Activated T-helper 9 cell treated with anti-CD3 and anti-CD28 coated beads, Interleukin-2, amount 50 U/mL, for 16 hours (primary cell): Measurements from ENCODE around the gene ZCCHC8.
"Not testable (repeated sequence)": the region's sequence is repeated elsewhere in the genome, so short reads cannot be mapped to it uniquely, and the experiment has no call there.

Experiments used
- DNase-seq: peaks from one replicate; pipeline ENCODE4 v3.0.0-alpha.2; 2020; ENCODE audit warnings: low read depth

Gene ZCCHC8

GRCh38 chr12:122471324-122472226 lies 29.2 kb downstream of the ZCCHC8 start:
- DNase-seq, result no peak

DNA sequence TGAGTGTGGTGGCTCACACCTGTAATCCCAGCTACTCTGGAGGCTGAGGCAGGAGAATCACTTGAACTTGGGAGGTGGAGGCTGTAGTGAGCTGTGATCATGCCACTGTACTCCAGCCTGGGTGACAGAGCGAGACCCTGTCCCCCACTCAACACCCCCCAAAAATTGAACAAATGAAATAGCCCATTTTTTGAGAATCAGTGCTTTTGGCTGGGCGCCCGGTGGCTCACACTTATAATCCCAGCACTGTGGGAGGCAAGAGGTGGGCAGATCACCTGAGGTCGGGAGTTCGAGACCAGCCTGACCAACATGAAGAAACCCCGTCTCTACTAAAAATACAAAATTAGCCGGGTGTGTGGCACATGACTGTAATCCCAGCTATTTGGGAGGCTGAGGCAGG lies 30.2 kb downstream of the ZCCHC8 start:
- not testable (repeated sequence) for DNase-seq

DNA sequence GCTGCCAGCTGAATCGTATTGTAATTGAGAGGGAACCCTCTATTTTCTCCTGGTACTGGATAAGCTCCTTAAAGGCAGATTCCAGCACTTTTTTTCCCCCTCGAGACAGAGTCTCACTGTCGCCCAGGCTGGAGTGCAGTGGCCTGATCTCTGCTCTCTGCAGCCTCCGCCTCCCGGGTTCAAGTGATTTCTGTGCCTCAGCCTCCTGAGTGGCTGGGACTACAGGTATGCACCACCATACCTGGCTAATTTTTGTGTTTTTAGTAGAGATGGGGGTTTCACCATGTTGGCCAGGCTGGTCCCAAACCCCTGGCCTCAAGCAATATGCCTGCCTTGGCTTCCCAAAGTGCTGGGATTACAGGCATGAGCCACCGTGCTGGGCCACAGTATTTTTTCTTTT lies 30.9 kb downstream of the ZCCHC8 start:
- DNase-seq, result not testable (repeated sequence)

DNA sequence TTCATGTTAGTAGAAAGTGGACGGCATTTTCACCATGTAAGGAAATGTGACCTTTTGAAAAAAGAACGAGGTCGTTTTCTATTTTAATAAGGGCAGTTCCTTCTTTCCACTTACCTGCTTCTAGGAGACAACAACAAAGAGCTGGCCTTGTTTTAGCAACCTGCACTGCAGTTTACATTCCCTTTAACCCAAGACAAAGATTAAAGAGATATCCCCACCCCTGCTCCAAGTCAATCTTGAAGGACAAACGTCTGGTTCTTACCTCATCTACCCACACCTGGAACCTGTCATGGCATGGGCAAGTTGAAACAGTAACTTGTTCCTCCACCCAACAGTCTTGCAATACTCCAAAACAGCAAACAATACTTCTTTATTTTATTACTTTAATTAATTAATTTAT lies 32.7 kb downstream of the ZCCHC8 start:
- no peak for DNase-seq

DNA sequence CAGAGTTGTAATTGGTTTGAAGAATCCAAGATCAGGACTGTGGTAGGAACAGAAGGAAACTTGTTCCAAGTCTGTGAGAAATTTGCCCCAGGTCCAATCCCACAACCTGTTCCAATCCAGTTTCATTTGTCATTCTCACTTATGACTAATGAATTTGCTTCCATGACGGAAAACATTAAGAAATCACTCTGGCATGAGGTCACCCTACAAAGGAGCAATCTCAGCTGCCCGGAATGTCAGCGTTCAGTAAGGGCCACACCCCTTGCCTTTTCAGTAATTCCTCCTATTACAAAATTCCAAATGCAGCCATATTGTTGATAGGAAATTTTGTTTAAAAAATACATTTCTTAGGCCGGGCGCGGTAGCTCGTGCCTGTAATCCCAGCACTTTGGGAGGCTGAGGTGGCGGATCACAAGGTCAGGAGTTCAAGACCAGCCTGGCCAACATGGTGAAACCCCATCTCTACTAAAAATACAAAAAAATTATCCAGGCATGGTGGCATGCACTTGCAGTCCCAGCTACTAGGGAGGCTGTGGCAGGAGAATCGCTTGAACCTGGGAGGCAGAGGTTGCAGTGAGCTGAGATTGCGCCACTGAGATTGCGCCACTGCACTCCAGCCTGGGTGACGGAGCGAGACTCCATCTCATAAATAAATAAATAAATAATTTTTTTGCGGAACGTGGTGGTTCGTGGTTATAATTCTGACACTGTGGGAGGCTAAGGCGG lies 36.3 kb downstream of the ZCCHC8 start:
- DNase-seq, result not testable (repeated sequence)

DNA sequence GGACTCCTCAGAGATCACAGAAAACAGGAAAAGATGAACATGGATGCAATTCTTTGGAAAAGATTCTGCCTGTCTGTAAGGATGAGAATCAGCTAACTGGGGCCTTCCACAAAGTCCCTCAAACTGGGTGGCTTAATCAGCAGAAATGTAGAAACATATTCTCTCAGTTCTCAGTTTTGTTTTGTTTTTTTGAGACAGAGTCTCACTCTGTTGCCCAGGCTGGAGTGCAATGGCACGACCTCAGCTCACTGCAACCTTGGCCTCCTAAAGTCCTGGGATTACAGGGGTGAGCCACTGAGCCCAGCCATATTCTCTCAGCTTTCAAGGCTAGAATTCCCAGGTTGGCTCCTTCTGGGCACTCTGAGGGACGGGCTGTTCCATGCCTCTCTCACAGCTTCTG lies 40.1 kb downstream of the ZCCHC8 start:
- no peak for DNase-seq

DNA sequence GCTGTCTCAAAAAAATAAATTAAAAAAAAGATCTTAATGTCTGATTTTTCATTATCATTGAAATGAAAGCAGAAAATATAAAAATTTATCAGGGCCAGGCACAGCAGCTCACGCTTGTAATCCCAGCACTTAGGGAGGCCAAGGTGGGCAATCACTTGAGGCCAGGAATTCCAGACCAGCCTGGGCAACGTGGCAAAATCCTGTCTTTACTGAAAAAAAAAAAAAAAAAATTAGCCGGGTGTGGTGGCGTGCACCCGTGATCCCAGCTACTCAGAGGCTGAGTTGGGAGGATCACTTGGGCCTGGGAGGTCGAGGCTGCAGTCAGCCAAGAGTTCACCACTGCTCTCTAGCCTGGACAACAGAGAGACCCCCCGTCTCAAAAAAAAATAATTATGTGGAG lies 40.7 kb downstream of the ZCCHC8 start:
- no peak for DNase-seq

DNA sequence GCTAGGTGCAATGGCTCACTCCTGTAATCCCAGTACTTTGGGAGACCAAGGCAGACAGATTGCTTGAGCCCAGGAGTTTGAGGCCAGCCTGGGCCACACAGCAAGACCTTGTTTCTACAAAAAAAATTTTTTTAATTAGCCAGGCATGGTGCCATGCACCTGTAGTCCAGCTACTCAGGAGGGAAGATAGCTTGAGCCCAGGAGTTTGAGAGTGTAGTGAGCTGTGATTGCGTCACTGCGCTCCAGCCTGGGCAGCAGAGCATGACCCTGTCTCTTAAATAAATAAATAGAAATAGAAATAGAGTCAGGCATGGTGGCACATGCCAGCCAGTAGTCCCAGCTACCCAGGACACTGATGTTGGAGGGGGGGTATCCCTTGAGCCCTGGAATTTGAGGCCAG lies 41.5 kb downstream of the ZCCHC8 start:
- DNase-seq, result no peak

- DNase-seq, result no peak
Measured at GRCh38 chr12:122458105-122459035, 42.4 kb downstream of the ZCCHC8 start.

GRCh38 chr12:122457627-122458026 lies 43.1 kb downstream of the ZCCHC8 start:
- DNase-seq, result no peak

DNA sequence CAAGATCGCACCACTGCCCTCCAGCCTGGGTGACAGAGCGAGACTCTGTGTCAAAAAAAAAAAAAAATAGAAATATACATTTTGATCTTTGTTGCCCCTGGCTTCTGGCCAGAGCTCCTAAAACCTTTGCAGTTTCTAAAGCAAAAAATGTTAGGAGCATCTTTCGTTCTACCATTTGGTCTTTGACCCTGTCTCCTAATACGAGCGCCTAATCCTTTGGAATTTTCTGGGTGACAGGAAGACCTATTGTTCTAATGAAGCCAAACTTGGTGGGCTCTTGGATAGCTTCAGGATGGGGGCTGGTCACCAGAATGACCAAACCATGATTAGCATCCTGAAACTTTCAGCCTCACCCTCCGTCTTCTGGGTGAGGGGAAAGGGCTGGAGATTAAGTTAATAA lies 46.0 kb downstream of the ZCCHC8 start:
- no peak for DNase-seq

DNA sequence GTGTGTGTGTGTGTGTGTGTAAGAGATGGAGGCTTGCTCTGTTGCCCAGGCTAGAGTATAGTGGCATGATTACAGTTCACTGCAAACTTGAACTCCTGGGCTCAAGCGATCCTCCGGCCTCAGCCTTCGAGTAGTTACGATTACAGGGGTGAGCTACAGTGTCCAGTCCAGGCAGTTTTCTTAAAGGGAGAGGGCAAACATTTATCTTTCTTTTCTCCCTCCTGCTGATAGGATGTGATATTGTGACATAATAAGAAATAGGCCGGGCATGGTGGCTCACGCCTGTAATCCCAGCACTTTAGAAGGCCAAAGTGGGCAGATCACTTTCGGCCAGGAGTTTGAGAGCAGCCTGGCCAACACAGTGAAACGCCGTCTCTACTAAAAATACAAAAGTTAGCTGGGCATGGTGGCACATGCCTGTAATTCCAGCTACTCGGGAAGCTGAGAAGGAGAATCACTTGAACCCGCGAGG lies 46.4 kb downstream of the ZCCHC8 start:
- no peak for DNase-seq

DNA sequence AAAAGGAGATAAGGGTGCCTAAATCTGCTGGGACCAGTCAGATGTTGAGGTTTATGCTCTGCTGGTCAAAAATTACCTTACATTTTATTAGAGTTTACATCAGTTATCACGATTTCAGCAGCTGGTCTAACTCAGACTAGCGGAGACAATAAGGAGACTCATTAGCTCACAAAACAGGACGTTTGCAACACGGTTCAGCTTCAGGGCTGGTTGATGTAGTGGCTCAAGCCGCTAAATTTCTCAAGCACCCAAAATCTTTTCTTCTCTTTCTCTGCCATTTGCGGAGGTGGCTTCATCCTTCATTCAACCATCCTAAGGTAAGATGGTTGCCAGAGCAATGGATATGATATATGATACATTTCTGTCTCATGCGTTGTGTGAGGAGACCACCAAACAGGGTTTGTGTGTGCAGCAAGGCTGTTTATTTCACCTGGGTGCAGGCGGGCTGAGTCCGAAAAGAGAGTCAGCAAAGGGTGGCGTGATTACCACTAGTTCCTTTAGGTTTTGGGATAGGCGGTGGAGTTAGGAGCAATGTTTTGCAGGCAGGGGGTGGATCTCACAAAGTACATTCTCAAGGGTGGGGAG lies 47.9 kb downstream of the ZCCHC8 start:
- no peak for DNase-seq

DNA sequence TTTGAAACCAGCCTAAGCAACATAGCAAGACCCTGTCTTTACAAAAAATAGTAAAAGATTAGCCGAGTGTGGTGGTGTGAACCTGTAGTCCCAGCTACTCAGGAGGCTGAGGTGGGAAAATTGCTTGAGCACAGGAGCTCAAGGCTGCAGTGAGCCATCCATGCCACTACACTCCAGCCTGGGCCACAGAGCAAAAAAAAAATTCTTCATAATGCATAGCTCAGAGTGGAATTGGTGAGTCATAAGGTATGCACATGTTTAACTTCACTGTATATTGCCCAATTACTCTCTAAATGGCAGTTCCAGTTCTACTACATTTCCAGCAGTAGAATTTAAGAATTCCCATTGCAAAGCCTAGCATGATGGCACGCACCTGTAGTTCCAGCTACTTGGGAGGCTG lies 51.4 kb downstream of the ZCCHC8 start:
- no peak for DNase-seq

GRCh38 chr12:122447825-122448224 lies 52.9 kb downstream of the ZCCHC8 start:
- DNase-seq, result not testable (repeated sequence)

DNA sequence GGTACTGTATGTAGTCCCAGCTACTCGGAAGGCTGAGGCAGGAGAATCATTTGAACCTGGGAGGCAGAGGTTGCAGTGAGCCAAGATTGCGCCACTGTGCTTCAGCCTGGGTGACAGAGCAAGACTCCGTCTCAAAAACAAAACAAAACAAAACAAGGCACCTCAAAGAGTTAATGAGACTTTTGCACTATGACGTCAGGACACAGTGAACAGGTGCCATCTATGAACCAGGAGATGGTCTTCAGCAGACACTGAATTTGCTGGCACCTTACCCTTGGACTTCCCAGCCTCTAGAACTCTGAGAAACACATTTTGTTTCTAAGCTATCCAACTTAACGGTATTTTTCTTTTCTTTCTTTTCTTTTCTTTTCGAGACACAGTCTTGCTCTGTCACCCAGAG lies 54.3 kb downstream of the ZCCHC8 start:
- DNase-seq, result not testable (repeated sequence)

- not testable (repeated sequence) for DNase-seq
Measured at GRCh38 chr12:122444071-122444470, 56.7 kb downstream of the ZCCHC8 start.

GRCh38 chr12:122438822-122439221 lies 61.9 kb downstream of the ZCCHC8 start:
- DNase-seq, result not testable (repeated sequence)

GRCh38 chr12:122437656-122438121 lies 63.0 kb downstream of the ZCCHC8 start:
- DNase-seq, result no peak

- no peak for DNase-seq
Measured at GRCh38 chr12:122435186-122435585, 65.5 kb downstream of the ZCCHC8 start.

DNA sequence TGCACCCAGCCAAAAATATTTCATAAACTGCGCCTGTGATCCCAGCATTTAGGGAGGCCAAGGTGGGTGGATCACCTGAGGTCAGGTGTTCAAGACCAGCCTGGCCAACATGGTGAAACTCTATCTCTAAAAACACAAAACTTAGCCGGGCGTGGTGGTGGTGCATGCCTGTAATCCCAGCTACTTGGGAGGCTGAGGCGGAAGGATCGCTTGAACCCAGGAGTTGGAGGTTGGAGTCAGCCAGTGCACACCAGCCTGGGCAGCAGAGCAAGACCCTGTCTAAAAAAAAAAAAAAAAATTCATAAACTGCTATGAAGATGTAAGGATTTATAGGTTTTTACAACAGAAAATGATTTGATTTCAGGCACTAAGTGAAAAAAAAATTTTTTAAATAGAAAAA lies 71.7 kb downstream of the ZCCHC8 start:
- not testable (repeated sequence) for DNase-seq
